ENCODE measurements around the gene DERL3.

GRCh38 chr22:23857606-23858483, 19.0 kb upstream of the DERL3 start, which contains the start of gene SLC2A11:
- TF ChIP-seq GATA2 (IDR thresholded peaks at IDR 0.05; ENCODE audit: low read depth, low read length) (no peak), GATA3 (IDR thresholded peaks at IDR 0.05; ENCODE audit: low read depth, low read length) (no peak)
